Endothelial cell of umbilical vein (primary cell): ENCODE results near the gene PLCXD1.

Source experiments
- CTCF ChIP-seq, 2 donors: IDR thresholded peaks; 1 replicate in 1 of 2; 2 replicates in 1 of 2; pipeline ENCODE4 v1.5.1; 2011; ENCODE audit warnings: low read length in 2 of 2, mild to moderate bottlenecking in 2 of 2, moderate library complexity in 2 of 2, control low read depth in 1 of 2, inconsistent platforms in 1 of 2, low read depth in 1 of 2; ENCODE audit not compliant: insufficient read depth in 1 of 2; ENCODE audit errors: extremely low read depth in 1 of 2
- EZH2 ChIP-seq: IDR thresholded peaks from 2 replicates; pipeline ENCODE4 v1.6.1; 2012; ENCODE audit warnings: borderline replicate concordance, low read depth, mild to moderate bottlenecking, moderate library complexity, low read length, inconsistent platforms; ENCODE audit not compliant: severe bottlenecking
- JUN ChIP-seq: IDR thresholded peaks from 2 replicates; pipeline ENCODE4 v1.6.1; 2011; ENCODE audit warnings: borderline replicate concordance, low read depth; ENCODE audit not compliant: insufficient read length, insufficient read depth
- MYC ChIP-seq: IDR thresholded peaks from one replicate; pipeline ENCODE4 v1.6.1; 2011; ENCODE audit warnings: mild to moderate bottlenecking, low read depth, low read length

- TF ChIP-seq MYC (peak; percentile 7), CTCF (IDR thresholded peaks at IDR 0.05; ENCODE audit: extremely low read depth in 1 of 2, insufficient read depth in 1 of 2, low read depth in 1 of 2, low read length in 2 of 2) (peak in 1 of 2 donors; percentile 20), EZH2 (no peak), JUN (no peak)
Measured at GRCh38 chrX:318739-319578, 37.8 kb downstream of the PLCXD1 start, which contains the start of gene GTPBP6.
